ENCODE measurements around the gene CYTH1. TPM values are rescaled to one million over a fixed set of nuclear protein-coding genes. Genes with fewer than 3 reads are reported as not detected.

CYTH1 gene
- total and polyA plus RNA-seq, 10 donors, result 66.9 to 169 (median 131) TPM

- intact Hi-C loops (cut with DNase I; ENCODE audit: low total_unique reads), result no loop called here
- peaks cover 6 to 100% (median 71%) of the 10 kb centered on the region in 6 donors for H3K36me3 ChIP-seq
- H3K4me1 ChIP-seq, result peaks cover 12 to 47% (median 30%) of the 10 kb centered on the region in 6 donors
- no peak for TF ChIP-seq POLR2A (IDR thresholded peaks at IDR 0.05)
- no peaks in the 10 kb centered on the region for H3K27me3 ChIP-seq (replicated peaks in 1 of 7)
- H3K9me3 ChIP-seq, result no peaks in the 10 kb centered on the region
- 92 to 98% (median 95%) methylated on average over 3 of the region's 3 CpGs for WGBS, 5 donors
- DNase-seq, result no peak
- H3K4me3 ChIP-seq, result no peak overlapping the region
- peak overlapping the region in 1 of 8 donors; percentile 6 for H3K27ac ChIP-seq
Measured at GRCh38 chr17:78704594-78704993, 77.5 kb downstream of the CYTH1 start.

GRCh38 chr17:78697554-78698343, 84.3 kb downstream of the CYTH1 start:
- TF ChIP-seq CTCF (IDR thresholded peaks at IDR 0.05 in 8 of 11, conservative IDR thresholded peaks at IDR 0.05 in 3 of 11) (no peak), POLR2AphosphoS5 (IDR thresholded peaks at IDR 0.05) (peak in 2 of 3 donors; percentile 56 to 77)
- Histone ChIP-seq H3K27ac (peak overlapping the region in 4 of 8 donors; percentile 24 to 48 (median 40)), H3K36me3 (peaks cover 9 to 100% (median 94%) of the 10 kb centered on the region in 6 donors), H3K9me3 (no peaks in the 10 kb centered on the region), H3K4me3 (no peak overlapping the region), H3K27me3 (replicated peaks in 1 of 7) (no peaks in the 10 kb centered on the region), H3K4me1 (peaks cover 0 to 40% (median 22%) of the 10 kb centered on the region in 6 donors)
- 87 to 91% (median 89%) methylated on average over 25 of the region's 25 CpGs for WGBS, 5 donors
- intact Hi-C loops (cut with DNase I; ENCODE audit: low total_unique reads), result no loop called here
- no peak for DNase-seq

GRCh38 chr17:78697122-78697521, 85.0 kb downstream of the CYTH1 start:
- Histone ChIP-seq H3K9me3 (no peaks in the 10 kb centered on the region), H3K27me3 (replicated peaks in 1 of 7) (no peaks in the 10 kb centered on the region), H3K4me1 (peaks cover 0 to 40% (median 22%) of the 10 kb centered on the region in 6 donors), H3K4me3 (no peak overlapping the region), H3K36me3 (peaks cover 9 to 100% (median 96%) of the 10 kb centered on the region in 6 donors), H3K27ac (peak overlapping the region in 4 of 8 donors; percentile 24 to 48 (median 40))
- no peak for DNase-seq
- intact Hi-C loops (cut with DNase I; ENCODE audit: low total_unique reads), result no loop called here
- no peak for TF ChIP-seq POLR2A (IDR thresholded peaks at IDR 0.05)
- TF ChIP-seq POLR2AphosphoS5 (IDR thresholded peaks at IDR 0.05), result no peak
- TF ChIP-seq CTCF (IDR thresholded peaks at IDR 0.05 in 8 of 11, conservative IDR thresholded peaks at IDR 0.05 in 3 of 11), result no peak
- WGBS, 5 donors, result 74 to 93% (median 80%) methylated on average over 2 of the region's 2 CpGs

- H3K4me1 ChIP-seq, result peaks cover 0 to 40% (median 22%) of the 10 kb centered on the region in 6 donors
- 69 to 82% (median 80%) methylated on average over 10 of the region's 10 CpGs for WGBS, 5 donors
- TF ChIP-seq CTCF (IDR thresholded peaks at IDR 0.05 in 8 of 11, conservative IDR thresholded peaks at IDR 0.05 in 3 of 11) (no peak), POLR2A (IDR thresholded peaks at IDR 0.05) (no peak), POLR2AphosphoS5 (IDR thresholded peaks at IDR 0.05) (no peak)
- H3K4me3 ChIP-seq, result no peak overlapping the region
- no peaks in the 10 kb centered on the region for H3K9me3 ChIP-seq
- peak overlapping the region in 4 of 8 donors; percentile 24 to 48 (median 40) for H3K27ac ChIP-seq
- intact Hi-C loops (cut with DNase I; ENCODE audit: low total_unique reads), result no loop called here
- peaks cover 5 to 100% (median 95%) of the 10 kb centered on the region in 6 donors for H3K36me3 ChIP-seq
- no peaks in the 10 kb centered on the region for H3K27me3 ChIP-seq (replicated peaks in 1 of 7)
- DNase-seq, result no peak
Measured at GRCh38 chr17:78696016-78696982, 85.8 kb downstream of the CYTH1 start.

Data from spleen (tissue), 11 donors.